HEK293 (cell line): ENCODE data around the gene TTLL5.

Experiments used
- FEZF1 ChIP-seq: fragments of 450-650 bp; formaldehyde crosslinking; IDR thresholded peaks from 2 replicates; pipeline ENCODE4 v1.5.1; 2016; ENCODE audit warnings: missing biosample characterization, missing genetic modification characterization
- GLIS1 ChIP-seq: fragments of 450-650 bp; formaldehyde crosslinking; IDR thresholded peaks from 2 replicates; pipeline ENCODE4 v1.5.1; 2016; ENCODE audit warnings: missing biosample characterization, missing genetic modification characterization
- GLIS2 ChIP-seq: fragments of 450-650 bp; formaldehyde crosslinking; IDR thresholded peaks from 2 replicates; pipeline ENCODE4 v1.5.1; 2016; ENCODE audit warnings: missing biosample characterization, missing genetic modification characterization
- OVOL3 ChIP-seq: fragments of 450-650 bp; formaldehyde crosslinking; IDR thresholded peaks from 2 replicates; pipeline ENCODE4 v1.5.1; 2016; ENCODE audit warnings: missing biosample characterization, missing genetic modification characterization
- SALL2 ChIP-seq: fragments of 450-650 bp; formaldehyde crosslinking; IDR thresholded peaks from 2 replicates; pipeline ENCODE4 v1.5.0; 2017; ENCODE audit warnings: missing biosample characterization, mild to moderate bottlenecking, missing genetic modification characterization, borderline replicate concordance
- TCF7L2 ChIP-seq: IDR thresholded peaks from 2 replicates; pipeline ENCODE4 v1.6.1; 2011; ENCODE audit warnings: low read depth, mild to moderate bottlenecking, inconsistent platforms, low read length, moderate library complexity, borderline replicate concordance
- ZBTB17 ChIP-seq: fragments of 450-650 bp; formaldehyde crosslinking; IDR thresholded peaks from 2 replicates; pipeline ENCODE4 v1.5.1; 2016; ENCODE audit warnings: missing biosample characterization, missing genetic modification characterization
- ZBTB20 ChIP-seq: fragments of 450-650 bp; formaldehyde crosslinking; IDR thresholded peaks from 2 replicates; pipeline ENCODE4 v1.5.1; 2016; ENCODE audit warnings: missing biosample characterization, missing genetic modification characterization
- ZBTB48 ChIP-seq: fragments of 450-650 bp; formaldehyde crosslinking; IDR thresholded peaks from 2 replicates; pipeline ENCODE4 v1.5.1; 2016; ENCODE audit warnings: missing biosample characterization, missing genetic modification characterization
- ZIC2 ChIP-seq: fragments of 450-650 bp; formaldehyde crosslinking; IDR thresholded peaks from 2 replicates; pipeline ENCODE4 v1.5.1; 2016; ENCODE audit warnings: missing biosample characterization, missing genetic modification characterization
- ZNF112 ChIP-seq: fragments of 450-650 bp; formaldehyde crosslinking; IDR thresholded peaks from 2 replicates; pipeline ENCODE4 v1.5.0; 2017; ENCODE audit warnings: missing biosample characterization, missing genetic modification characterization
- ZNF138 ChIP-seq: fragments of 450-650 bp; formaldehyde crosslinking; IDR thresholded peaks from 2 replicates; pipeline ENCODE4 v1.5.1; 2016; ENCODE audit warnings: missing biosample characterization, missing genetic modification characterization, borderline replicate concordance
- ZNF169 ChIP-seq: fragments of 450-650 bp; formaldehyde crosslinking; IDR thresholded peaks from 2 replicates; pipeline ENCODE4 v1.5.1; 2016; ENCODE audit warnings: missing biosample characterization, missing genetic modification characterization
- ZNF202 ChIP-seq: fragments of 450-650 bp; formaldehyde crosslinking; IDR thresholded peaks from 2 replicates; pipeline ENCODE4 v1.5.1; 2016; ENCODE audit warnings: missing biosample characterization, missing genetic modification characterization, borderline replicate concordance
- ZNF214 ChIP-seq: fragments of 450-650 bp; formaldehyde crosslinking; IDR thresholded peaks from 2 replicates; pipeline ENCODE4 v1.5.1; 2017; ENCODE audit warnings: missing biosample characterization, mild to moderate bottlenecking, missing genetic modification characterization, borderline replicate concordance
- ZNF221 ChIP-seq: fragments of 450-650 bp; formaldehyde crosslinking; IDR thresholded peaks from 2 replicates; pipeline ENCODE4 v1.5.1; 2017; ENCODE audit warnings: missing biosample characterization, missing genetic modification characterization, borderline replicate concordance
- ZNF518A ChIP-seq: fragments of 450-650 bp; formaldehyde crosslinking; conservative IDR thresholded peaks from 2 replicates; pipeline ENCODE4 v1.5.1; 2016; ENCODE audit warnings: low read depth, missing biosample characterization, missing genetic modification characterization
- ZNF560 ChIP-seq: fragments of 450-650 bp; formaldehyde crosslinking; IDR thresholded peaks from 2 replicates; pipeline ENCODE4 v1.5.1; 2017; ENCODE audit warnings: missing biosample characterization, missing genetic modification characterization, borderline replicate concordance
- ZNF571 ChIP-seq: fragments of 450-650 bp; formaldehyde crosslinking; IDR thresholded peaks from 2 replicates; pipeline ENCODE4 v1.5.0; 2017; ENCODE audit warnings: missing biosample characterization, missing genetic modification characterization
- ZNF600 ChIP-seq: fragments of 450-650 bp; formaldehyde crosslinking; IDR thresholded peaks from 2 replicates; pipeline ENCODE4 v1.5.1; 2016; ENCODE audit warnings: missing biosample characterization, missing genetic modification characterization
- ZNF747 ChIP-seq: fragments of 450-650 bp; formaldehyde crosslinking; IDR thresholded peaks from 2 replicates; pipeline ENCODE4 v1.5.1; 2016; ENCODE audit warnings: missing biosample characterization, missing genetic modification characterization
- ZNF791 ChIP-seq: fragments of 450-650 bp; formaldehyde crosslinking; IDR thresholded peaks from 2 replicates; pipeline ENCODE4 v1.5.1; 2016; ENCODE audit warnings: missing biosample characterization, missing genetic modification characterization
- ZSCAN30 ChIP-seq: fragments of 450-650 bp; IDR thresholded peaks from 2 replicates; pipeline ENCODE4 v1.5.1; 2018; ENCODE audit warnings: missing biosample characterization, mild to moderate bottlenecking, missing genetic modification characterization, moderate library complexity
- TF ChIP-seq, protein P1 (sequence below): fragments of 450-650 bp; formaldehyde crosslinking; IDR thresholded peaks from 2 replicates; pipeline ENCODE4 v1.5.1; 2017; ENCODE audit warnings: missing biosample characterization, missing genetic modification characterization
- TF ChIP-seq, protein P2 (sequence below): fragments of 450-650 bp; formaldehyde crosslinking; IDR thresholded peaks from 2 replicates; pipeline ENCODE4 v1.5.1; 2016; ENCODE audit warnings: missing biosample characterization, missing genetic modification characterization
- TF ChIP-seq, protein P3 (sequence below): fragments of 450-650 bp; formaldehyde crosslinking; IDR thresholded peaks from 2 replicates; pipeline ENCODE4 v1.5.1; 2016; ENCODE audit warnings: missing biosample characterization, missing genetic modification characterization
- TF ChIP-seq, protein P4 (sequence below): fragments of 450-650 bp; formaldehyde crosslinking; IDR thresholded peaks from 2 replicates; pipeline ENCODE4 v1.5.1; 2016; ENCODE audit warnings: missing biosample characterization, missing genetic modification characterization, low read depth
- TF ChIP-seq, protein P5 (sequence below): fragments of 450-650 bp; formaldehyde crosslinking; IDR thresholded peaks from 2 replicates; pipeline ENCODE4 v1.5.1; 2016; ENCODE audit warnings: missing biosample characterization, missing genetic modification characterization

Gene TTLL5

DNA sequence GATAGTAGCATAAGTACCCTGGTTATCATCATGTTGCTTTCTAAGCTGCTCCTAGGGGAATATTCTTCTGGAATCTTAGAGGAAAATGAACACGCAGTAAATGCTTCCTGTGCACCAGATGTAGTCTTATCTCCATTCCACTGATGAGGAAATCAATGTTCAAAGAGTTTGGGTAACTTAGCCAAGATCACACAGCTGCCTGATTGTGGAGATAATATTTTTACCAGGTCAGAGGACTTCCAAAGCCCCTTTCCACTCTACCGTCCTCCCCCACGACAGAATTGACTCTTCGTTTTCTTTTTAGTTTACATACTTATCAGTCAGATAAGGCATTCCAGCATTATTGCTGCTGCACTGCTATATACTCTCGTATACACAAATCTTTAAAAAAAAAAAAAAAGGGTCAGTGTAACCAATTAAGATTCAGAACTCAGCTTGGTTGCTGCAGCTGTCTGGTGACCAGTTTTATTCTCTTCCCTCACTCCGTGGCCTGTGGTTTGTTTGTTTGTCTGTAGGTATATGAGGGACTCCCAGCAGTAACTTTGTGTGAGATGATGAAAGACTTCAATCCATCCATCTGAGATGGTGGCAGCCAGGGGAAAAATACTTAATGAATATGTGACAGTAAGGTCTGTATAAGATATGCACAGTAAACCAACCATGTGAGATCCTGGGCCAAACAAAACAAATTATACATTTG, 210.3 kb downstream of the TTLL5 start (continued):
- TF ChIP-seq ZNF112 (tag by site-specific recombination) (no peak), ZNF600 (tag by site-specific recombination) (no peak), FEZF1 (tag by site-specific recombination) (peak; percentile 69), ZIC2 (tag by site-specific recombination) (peak; percentile 61), ZNF560 (tag by site-specific recombination) (no peak), ZNF747 (tag by site-specific recombination) (no peak), TCF7L2 (peak; percentile 14; the same call in 1 of the 2 replicates), ZNF169 (tag by site-specific recombination) (no peak), ZNF518A (no peak), GLIS1 (tag by site-specific recombination) (peak; percentile 22; the same call in 1 of the 2 replicates), ZNF221 (tag by site-specific recombination) (no peak), ZBTB17 (tag by site-specific recombination) (peak; percentile 50; the same call in 1 of the 2 replicates), OVOL3 (tag by site-specific recombination) (0 out of 2 replicates have a peak, but pooled peaks have one; percentile 8), ZSCAN30 (tag by site-specific recombination) (peak; percentile 7; the same call in 1 of the 2 replicates), ZNF791 (no peak), ZBTB20 (tag by site-specific recombination) (0 out of 2 replicates have a peak, but pooled peaks have one; percentile 51), SALL2 (tag by site-specific recombination) (no peak), ZNF214 (tag by site-specific recombination) (no peak), ZNF571 (tag by site-specific recombination) (no peak), GLIS2 (tag by site-specific recombination) (no peak), ZNF202 (no peak), ZNF138 (tag by site-specific recombination) (no peak), ZBTB48 (no peak)
- TF ChIP-seq, protein P1, sequence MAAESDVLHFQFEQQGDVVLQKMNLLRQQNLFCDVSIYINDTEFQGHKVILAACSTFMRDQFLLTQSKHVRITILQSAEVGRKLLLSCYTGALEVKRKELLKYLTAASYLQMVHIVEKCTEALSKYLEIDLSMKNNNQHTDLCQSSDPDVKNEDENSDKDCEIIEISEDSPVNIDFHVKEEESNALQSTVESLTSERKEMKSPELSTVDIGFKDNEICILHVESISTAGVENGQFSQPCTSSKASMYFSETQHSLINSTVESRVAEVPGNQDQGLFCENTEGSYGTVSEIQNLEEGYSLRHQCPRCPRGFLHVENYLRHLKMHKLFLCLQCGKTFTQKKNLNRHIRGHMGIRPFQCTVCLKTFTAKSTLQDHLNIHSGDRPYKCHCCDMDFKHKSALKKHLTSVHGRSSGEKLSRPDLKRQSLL (tag by site-specific recombination): no peak
- TF ChIP-seq, protein P2, sequence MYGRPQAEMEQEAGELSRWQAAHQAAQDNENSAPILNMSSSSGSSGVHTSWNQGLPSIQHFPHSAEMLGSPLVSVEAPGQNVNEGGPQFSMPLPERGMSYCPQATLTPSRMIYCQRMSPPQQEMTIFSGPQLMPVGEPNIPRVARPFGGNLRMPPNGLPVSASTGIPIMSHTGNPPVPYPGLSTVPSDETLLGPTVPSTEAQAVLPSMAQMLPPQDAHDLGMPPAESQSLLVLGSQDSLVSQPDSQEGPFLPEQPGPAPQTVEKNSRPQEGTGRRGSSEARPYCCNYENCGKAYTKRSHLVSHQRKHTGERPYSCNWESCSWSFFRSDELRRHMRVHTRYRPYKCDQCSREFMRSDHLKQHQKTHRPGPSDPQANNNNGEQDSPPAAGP: no peak
- TF ChIP-seq, protein P3, sequence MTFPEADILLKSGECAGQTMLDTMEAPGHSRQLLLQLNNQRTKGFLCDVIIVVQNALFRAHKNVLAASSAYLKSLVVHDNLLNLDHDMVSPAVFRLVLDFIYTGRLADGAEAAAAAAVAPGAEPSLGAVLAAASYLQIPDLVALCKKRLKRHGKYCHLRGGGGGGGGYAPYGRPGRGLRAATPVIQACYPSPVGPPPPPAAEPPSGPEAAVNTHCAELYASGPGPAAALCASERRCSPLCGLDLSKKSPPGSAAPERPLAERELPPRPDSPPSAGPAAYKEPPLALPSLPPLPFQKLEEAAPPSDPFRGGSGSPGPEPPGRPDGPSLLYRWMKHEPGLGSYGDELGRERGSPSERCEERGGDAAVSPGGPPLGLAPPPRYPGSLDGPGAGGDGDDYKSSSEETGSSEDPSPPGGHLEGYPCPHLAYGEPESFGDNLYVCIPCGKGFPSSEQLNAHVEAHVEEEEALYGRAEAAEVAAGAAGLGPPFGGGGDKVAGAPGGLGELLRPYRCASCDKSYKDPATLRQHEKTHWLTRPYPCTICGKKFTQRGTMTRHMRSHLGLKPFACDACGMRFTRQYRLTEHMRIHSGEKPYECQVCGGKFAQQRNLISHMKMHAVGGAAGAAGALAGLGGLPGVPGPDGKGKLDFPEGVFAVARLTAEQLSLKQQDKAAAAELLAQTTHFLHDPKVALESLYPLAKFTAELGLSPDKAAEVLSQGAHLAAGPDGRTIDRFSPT (tag by site-specific recombination): no peak
- TF ChIP-seq, protein P4, sequence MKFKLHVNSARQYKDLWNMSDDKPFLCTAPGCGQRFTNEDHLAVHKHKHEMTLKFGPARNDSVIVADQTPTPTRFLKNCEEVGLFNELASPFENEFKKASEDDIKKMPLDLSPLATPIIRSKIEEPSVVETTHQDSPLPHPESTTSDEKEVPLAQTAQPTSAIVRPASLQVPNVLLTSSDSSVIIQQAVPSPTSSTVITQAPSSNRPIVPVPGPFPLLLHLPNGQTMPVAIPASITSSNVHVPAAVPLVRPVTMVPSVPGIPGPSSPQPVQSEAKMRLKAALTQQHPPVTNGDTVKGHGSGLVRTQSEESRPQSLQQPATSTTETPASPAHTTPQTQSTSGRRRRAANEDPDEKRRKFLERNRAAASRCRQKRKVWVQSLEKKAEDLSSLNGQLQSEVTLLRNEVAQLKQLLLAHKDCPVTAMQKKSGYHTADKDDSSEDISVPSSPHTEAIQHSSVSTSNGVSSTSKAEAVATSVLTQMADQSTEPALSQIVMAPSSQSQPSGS (tag by site-specific recombination): no peak
- TF ChIP-seq, protein P5, sequence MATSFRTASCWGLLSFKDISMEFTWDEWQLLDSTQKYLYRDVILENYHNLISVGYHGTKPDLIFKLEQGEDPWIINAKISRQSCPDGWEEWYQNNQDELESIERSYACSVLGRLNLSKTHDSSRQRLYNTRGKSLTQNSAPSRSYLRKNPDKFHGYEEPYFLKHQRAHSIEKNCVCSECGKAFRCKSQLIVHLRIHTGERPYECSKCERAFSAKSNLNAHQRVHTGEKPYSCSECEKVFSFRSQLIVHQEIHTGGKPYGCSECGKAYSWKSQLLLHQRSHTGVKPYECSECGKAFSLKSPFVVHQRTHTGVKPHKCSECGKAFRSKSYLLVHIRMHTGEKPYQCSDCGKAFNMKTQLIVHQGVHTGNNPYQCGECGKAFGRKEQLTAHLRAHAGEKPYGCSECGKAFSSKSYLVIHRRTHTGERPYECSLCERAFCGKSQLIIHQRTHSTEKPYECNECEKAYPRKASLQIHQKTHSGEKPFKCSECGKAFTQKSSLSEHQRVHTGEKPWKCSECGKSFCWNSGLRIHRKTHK (tag by site-specific recombination): no peak
